Loucy (cell line): ENCODE data around the gene IL17B.

ENCODE experiments used
- H2AFZ ChIP-seq: fragments of 200-600 bp; sonication (generic); 2 replicates; pipeline ENCODE4 v1.6.0; 2016; ENCODE audit warnings: antibody characterized with exemption, mild to moderate bottlenecking, low read length, moderate library complexity
- H3F3A ChIP-seq: fragments of 200-600 bp; 2 replicates; pipeline ENCODE4 v1.6.0; 2016; ENCODE audit warnings: antibody characterized with exemption, low read depth, mild to moderate bottlenecking
- H3K27me3 ChIP-seq: fragments of 200-600 bp; sonication (generic); 2 replicates; pipeline ENCODE4 v1.6.1; 2014; ENCODE audit warnings: low read length, mild to moderate bottlenecking; ENCODE audit not compliant: insufficient read depth, poor library complexity, severe bottlenecking
- H3K36me3 ChIP-seq: fragments of 200-600 bp; sonication (generic); 2 replicates; pipeline ENCODE4 v1.6.1; 2016; ENCODE audit warnings: low read length; ENCODE audit not compliant: insufficient read depth
- H3K4me1 ChIP-seq: fragments of 200-600 bp; sonication (generic); 2 replicates; pipeline ENCODE4 v1.5.1; 2014; ENCODE audit warnings: low read length, mild to moderate bottlenecking; ENCODE audit not compliant: insufficient read depth, poor library complexity, severe bottlenecking
- H3K4me2 ChIP-seq: fragments of 200-600 bp; sonication (generic); 2 replicates; pipeline ENCODE4 v1.6.0; 2014; ENCODE audit warnings: antibody characterized with exemption, low read length, low read depth, mild to moderate bottlenecking; ENCODE audit not compliant: poor library complexity, severe bottlenecking
- H3K4me3 ChIP-seq: fragments of 200-600 bp; sonication (generic); 2 replicates; pipeline ENCODE4 v1.5.1; 2014; ENCODE audit warnings: low read length, mild to moderate bottlenecking, mixed read lengths; ENCODE audit not compliant: poor library complexity, severe bottlenecking
- H3K79me2 ChIP-seq: fragments of 200-600 bp; sonication (generic); 2 replicates; pipeline ENCODE4 v1.6.1; 2014; ENCODE audit warnings: low read length; ENCODE audit not compliant: insufficient read depth
- H3K9ac ChIP-seq: fragments of 200-600 bp; sonication (generic); 2 replicates; pipeline ENCODE4 v1.6.0; 2014; ENCODE audit warnings: mild to moderate bottlenecking, low read depth, low read length, moderate library complexity; ENCODE audit not compliant: poor library complexity, severe bottlenecking
- H3K9me2 ChIP-seq: fragments of 200-600 bp; sonication (generic); replicated peaks from 2 replicates; pipeline ENCODE4 v1.6.1; 2016; ENCODE audit warnings: low read depth, low read length, mixed read lengths
- H3K9me3 ChIP-seq: fragments of 200-600 bp; sonication (generic); 2 replicates; pipeline ENCODE4 v1.6.1; 2014; ENCODE audit warnings: mild to moderate bottlenecking, antibody characterized with exemption, low read length, low read depth; ENCODE audit not compliant: insufficient read depth
- H4K20me1 ChIP-seq: fragments of 200-600 bp; sonication (generic); 2 replicates; pipeline ENCODE4 v1.6.0; 2014; ENCODE audit warnings: antibody characterized with exemption, low read length, mild to moderate bottlenecking; ENCODE audit not compliant: insufficient read depth, poor library complexity, severe bottlenecking
- EZH2phosphoT487 ChIP-seq: fragments of 200-600 bp; IDR thresholded peaks from 2 replicates; pipeline ENCODE4 v1.6.1; 2018; ENCODE audit warnings: antibody characterized with exemption, mild to moderate bottlenecking, moderate library complexity, borderline replicate concordance
- TF ChIP-seq, protein P1 (sequence below): fragments of 200-600 bp; sonication (generic); conservative IDR thresholded peaks from 2 replicates; pipeline ENCODE4 v1.5.1; 2014; ENCODE audit warnings: mild to moderate bottlenecking, antibody characterized with exemption, low read length

IL17B gene

DNA sequence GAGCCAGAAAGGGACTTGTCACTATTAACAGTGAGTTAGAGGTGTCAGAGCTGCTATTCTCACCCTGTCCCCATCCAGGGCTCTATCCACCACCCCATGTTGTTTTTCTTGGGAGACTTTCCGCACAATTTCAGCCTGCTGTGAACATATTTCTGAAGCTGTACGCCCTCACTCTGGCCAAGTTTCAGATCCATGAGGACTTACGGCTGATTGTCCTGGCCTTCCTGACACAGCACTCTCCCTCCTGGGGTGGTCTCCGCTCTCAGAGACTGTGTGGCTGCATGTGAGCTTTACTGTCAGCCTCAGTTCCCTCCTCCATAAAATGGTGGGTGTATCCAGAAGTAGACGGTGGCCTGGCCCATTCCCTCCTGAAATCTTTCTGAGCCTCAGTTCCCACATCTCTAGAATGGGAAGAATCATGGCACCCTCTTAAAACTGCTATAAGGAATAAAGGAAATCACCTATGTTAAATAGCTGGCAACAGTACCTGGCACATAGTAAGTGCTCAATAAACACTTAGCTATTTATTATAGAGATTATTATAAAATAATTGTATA is 804 bp upstream of the IL17B start:
- H4K20me1 ChIP-seq: no peaks in the 10 kb centered on the region
- H2AFZ ChIP-seq: no peak overlapping the region
- no peaks in the 10 kb centered on the region for H3K27me3 ChIP-seq
- no peaks in the 10 kb centered on the region for H3K9me2 ChIP-seq
- H3K4me3 ChIP-seq: no peak overlapping the region
- H3K36me3 ChIP-seq: no peaks in the 10 kb centered on the region
- H3K79me2 ChIP-seq: no peaks in the 10 kb centered on the region
- peaks cover 3% of the 10 kb centered on the region for H3K4me1 ChIP-seq
- no peak for TF ChIP-seq EZH2phosphoT487
- TF ChIP-seq, protein P1, sequence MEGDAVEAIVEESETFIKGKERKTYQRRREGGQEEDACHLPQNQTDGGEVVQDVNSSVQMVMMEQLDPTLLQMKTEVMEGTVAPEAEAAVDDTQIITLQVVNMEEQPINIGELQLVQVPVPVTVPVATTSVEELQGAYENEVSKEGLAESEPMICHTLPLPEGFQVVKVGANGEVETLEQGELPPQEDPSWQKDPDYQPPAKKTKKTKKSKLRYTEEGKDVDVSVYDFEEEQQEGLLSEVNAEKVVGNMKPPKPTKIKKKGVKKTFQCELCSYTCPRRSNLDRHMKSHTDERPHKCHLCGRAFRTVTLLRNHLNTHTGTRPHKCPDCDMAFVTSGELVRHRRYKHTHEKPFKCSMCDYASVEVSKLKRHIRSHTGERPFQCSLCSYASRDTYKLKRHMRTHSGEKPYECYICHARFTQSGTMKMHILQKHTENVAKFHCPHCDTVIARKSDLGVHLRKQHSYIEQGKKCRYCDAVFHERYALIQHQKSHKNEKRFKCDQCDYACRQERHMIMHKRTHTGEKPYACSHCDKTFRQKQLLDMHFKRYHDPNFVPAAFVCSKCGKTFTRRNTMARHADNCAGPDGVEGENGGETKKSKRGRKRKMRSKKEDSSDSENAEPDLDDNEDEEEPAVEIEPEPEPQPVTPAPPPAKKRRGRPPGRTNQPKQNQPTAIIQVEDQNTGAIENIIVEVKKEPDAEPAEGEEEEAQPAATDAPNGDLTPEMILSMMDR: no peak
- no peak overlapping the region for H3K4me2 ChIP-seq
- H3K9me3 ChIP-seq: no peaks in the 10 kb centered on the region
- H3K9ac ChIP-seq: no peak overlapping the region
- H3F3A ChIP-seq: no peaks in the 10 kb centered on the region

DNA sequence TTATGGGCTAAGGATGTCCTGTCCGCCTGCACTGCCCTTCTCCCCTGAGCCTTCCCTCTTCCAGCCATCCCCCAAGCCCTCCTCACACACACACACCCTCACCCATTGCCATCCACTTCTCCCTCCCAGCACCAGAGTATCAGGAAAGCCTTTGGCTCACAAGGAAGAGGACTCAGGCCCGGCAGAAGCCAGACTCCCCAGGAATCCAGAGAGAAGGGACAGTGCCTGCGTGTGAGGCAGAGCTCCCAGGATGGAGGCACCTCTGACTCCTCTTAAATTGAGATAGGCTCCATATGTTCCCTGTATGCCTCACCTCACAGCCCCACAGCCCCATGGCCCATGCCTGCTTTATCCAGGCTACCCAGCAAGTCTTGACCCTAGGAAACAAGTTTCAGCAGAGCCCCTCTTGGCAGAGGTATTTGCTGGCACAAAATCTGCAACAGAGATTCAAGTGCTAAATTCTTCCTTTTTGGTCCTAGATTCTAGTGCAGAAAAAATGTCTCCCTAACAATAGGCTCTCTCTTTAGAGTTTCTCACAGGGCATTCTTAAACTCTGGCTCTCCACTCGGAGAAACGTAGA is 761 bp downstream of the IL17B start:
- H3K4me1 ChIP-seq: peaks cover 3% of the 10 kb centered on the region
- no peaks in the 10 kb centered on the region for H3F3A ChIP-seq
- no peaks in the 10 kb centered on the region for H3K36me3 ChIP-seq
- no peaks in the 10 kb centered on the region for H4K20me1 ChIP-seq
- no peak overlapping the region for H3K4me3 ChIP-seq
- H3K9me2 ChIP-seq: no peaks in the 10 kb centered on the region
- H3K27me3 ChIP-seq: no peaks in the 10 kb centered on the region
- no peaks in the 10 kb centered on the region for H3K9me3 ChIP-seq
- no peaks in the 10 kb centered on the region for H3K79me2 ChIP-seq
- H3K9ac ChIP-seq: no peak overlapping the region
- TF ChIP-seq, protein P1: no peak
- TF ChIP-seq EZH2phosphoT487: no peak
- no peak overlapping the region for H2AFZ ChIP-seq
- no peak overlapping the region for H3K4me2 ChIP-seq

DNA sequence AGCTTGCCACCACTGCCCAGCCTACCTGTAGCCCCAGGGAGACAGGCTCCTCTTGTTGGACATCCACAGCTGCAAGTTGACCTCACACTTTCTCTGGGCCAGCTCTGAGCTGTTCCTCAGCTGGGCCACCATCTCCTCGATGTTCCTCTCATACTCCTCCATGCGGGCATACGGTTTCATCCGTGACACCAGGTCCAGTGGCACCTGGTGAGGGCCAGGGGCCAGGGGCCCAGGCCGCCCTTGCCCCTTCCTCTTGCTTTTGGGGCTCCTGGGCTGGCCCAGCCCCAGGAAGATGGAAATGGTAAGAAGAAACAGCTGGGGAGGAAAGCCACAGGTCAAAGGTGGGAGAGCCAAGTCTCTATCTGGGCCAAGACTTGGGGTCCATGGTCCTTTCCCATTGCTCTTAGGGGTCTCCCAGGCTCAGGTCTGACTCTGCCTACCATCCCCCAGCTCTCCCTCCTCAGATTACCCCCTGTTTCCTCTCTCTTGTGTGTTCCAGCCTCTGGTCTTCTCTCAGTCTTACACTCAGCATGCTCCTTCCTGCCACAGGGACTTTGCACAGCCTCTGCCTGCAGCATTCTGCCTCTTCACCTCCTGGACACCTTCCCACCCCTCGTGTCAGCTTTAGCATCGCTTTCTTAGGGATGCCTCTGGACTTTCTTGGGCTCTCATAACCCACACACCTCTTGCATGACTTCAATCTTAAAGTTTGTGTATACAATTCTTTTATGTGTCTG is 2.2 kb downstream of the IL17B start:
- peaks cover 3% of the 10 kb centered on the region for H3K4me1 ChIP-seq
- H3K9me2 ChIP-seq: no peaks in the 10 kb centered on the region
- no peak overlapping the region for H3K4me2 ChIP-seq
- no peaks in the 10 kb centered on the region for H3K79me2 ChIP-seq
- no peaks in the 10 kb centered on the region for H3F3A ChIP-seq
- H3K9me3 ChIP-seq: no peaks in the 10 kb centered on the region
- H2AFZ ChIP-seq: no peak overlapping the region
- H4K20me1 ChIP-seq: no peaks in the 10 kb centered on the region
- TF ChIP-seq EZH2phosphoT487: no peak
- TF ChIP-seq, protein P1: no peak
- no peaks in the 10 kb centered on the region for H3K36me3 ChIP-seq
- no peak overlapping the region for H3K4me3 ChIP-seq
- no peak overlapping the region for H3K9ac ChIP-seq
- no peaks in the 10 kb centered on the region for H3K27me3 ChIP-seq
